H54 (cell line): Measurements from ENCODE around the gene MAPK14.

Experiments used
- DNase-seq: peaks from one replicate; pipeline ENCODE4 v3.0.0; 2011; ENCODE audit warnings: low spot score, mixed read lengths; ENCODE audit not compliant: insufficient read length
- FAIRE-seq: peaks from 3 replicates; lab custom pipeline; 2011; peaks lifted over from hg19 to GRCh38; lab: Jason Lieb, UNC
- POLR2A ChIP-seq: IDR thresholded peaks from 2 replicates; pipeline ENCODE4 v1.6.1; 2011; ENCODE audit warnings: low read depth, mild to moderate bottlenecking, low read length

Gene MAPK14

GRCh38 chr6:36111526-36111925, 83.9 kb downstream of the MAPK14 start:
- FAIRE-seq, result no peak
- TF ChIP-seq POLR2A, result no peak
- no peak for DNase-seq

GRCh38 chr6:36113049-36113448, 85.4 kb downstream of the MAPK14 start:
- no peak for FAIRE-seq
- no peak for DNase-seq
- TF ChIP-seq POLR2A, result no peak

DNA sequence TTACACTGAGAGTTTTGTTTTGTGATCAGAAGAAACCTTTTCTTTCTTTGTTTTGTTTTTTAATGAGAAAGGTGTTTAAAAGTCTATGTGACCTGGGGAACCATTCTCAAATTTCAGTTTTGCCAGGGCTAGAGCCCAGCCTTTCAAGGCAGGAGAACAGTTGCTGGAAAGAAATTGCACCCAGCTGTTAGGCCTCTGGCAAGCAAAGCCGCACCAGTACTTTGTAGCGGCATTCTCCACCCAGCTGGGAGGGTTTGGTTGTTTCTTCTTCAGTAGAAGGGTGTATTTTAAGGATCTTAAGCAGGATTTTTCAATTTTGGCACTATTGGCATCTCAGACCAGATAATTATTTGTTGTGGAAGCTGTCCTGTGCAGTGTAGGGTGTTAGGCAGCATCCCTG, 86.1 kb downstream of the MAPK14 start:
- TF ChIP-seq POLR2A, result no peak
- DNase-seq (no peak), FAIRE-seq (no peak)

GRCh38 chr6:36114798-36115408, 87.3 kb downstream of the MAPK14 start:
- no peak for TF ChIP-seq POLR2A
- DNase-seq, result no peak
- FAIRE-seq, result no peak

- DNase-seq (no peak), FAIRE-seq (no peak)
- no peak for TF ChIP-seq POLR2A
Measured at GRCh38 chr6:36115412-36115811, 87.8 kb downstream of the MAPK14 start.

GRCh38 chr6:36116066-36116864, 88.7 kb downstream of the MAPK14 start:
- DNase-seq (no peak), FAIRE-seq (no peak)
- no peak for TF ChIP-seq POLR2A

DNA sequence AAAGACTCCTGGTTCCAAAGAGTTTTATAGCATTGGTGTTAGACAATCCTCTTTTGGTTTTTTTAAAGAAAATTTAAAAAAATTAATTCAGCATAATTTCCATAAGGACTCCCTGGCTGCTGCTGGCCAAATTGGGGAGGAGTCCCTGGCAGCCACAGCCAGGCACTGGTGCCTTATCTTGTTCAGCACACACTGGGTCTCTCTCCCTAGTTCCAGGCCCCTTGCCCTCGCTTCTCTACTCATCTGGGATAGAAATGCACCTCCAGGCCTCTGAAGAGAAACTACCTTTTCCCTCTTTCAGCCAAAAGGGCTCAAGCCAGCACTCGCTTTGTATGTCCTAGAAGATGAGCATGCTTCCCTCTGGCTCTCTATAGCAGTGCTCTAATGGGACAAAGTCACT, 89.3 kb downstream of the MAPK14 start:
- FAIRE-seq (no peak), DNase-seq (no peak)
- TF ChIP-seq POLR2A, result no peak

DNA sequence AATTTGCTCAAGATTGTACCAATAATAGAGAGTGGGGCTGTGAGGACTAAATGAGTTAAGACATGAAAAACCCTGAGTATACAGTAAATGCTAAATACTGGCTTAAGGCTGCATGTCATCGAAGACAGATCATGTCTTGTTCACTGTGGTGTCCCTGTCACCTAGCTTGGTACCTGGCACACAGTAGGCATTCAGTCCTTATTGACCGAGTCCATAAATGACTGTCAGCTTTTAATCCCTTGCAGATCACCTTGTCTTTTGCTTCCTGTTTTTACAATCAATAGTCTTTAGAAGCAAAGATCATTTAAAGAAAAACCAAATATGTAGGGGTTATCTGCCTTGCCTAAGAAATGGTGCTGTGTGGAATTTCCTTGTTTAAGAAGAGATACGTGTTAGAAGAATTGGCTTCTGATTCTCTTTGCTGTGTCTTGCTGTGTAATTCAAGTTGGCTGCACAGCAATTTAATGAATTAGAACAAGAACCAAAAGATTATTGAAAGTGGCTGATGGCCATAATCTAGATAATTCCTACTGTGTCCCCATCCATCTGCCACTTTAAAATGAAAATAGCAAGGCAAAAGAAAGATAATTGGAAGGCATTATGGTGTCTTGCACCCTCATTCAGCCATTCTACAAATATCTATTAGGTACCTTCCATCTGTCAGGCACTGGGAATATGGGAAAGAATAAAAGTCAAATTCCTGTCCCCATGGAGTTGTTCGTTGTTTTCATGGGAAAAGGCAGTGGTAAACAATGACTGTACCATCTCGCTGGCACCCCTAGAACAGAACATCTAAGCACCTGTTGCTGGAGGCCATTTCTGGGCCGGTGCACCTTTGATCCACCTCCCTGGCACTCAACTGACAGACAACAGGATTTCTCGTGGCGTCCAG, 90.3 kb downstream of the MAPK14 start:
- DNase-seq (no peak), FAIRE-seq (no peak)
- no peak for TF ChIP-seq POLR2A

DNA sequence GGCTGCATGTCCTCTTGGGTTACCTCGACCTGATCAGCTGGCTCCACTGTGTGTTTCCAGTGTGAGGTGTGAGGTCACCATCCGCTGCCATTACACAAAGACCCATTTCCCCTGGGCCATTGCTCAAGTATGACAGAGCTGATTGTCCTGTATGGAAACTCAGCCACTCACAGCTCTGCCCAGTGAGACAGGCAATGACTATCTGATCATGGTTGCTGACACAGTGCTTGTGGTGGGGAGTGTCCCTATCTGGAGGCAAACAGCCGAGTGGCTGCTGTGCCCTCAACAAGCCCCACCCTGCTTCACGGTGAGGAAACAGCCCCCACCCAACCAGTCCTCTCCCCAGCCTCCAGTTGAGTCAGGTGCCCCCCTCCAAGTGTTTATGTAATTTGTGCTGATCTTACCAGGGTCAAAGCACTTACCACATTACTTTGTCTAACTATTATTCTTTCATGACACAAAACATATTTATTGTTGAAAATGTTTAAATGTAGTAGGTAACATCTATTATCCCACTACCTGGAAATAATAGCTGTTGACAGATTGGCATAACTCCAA, 91.0 kb downstream of the MAPK14 start:
- TF ChIP-seq POLR2A, result no peak
- FAIRE-seq (no peak), DNase-seq (no peak)

DNA sequence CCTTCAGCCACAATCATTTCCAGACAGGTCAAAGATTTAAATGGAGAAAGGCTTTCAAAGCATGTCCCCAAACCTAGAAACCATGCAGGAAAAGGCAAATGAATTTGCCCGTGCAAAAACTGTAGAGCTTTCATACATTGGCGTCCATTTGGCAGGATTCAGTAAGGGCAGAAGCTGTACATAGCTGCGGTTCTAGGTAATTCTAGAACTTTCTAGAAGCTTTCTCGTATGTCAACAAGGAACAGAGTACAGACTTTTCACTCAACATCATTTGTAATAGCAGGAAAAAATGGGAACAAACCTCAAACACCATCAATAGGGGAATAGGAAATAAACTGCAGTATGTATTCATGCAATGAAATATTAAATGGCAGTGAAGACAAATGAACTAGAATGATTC, 91.6 kb downstream of the MAPK14 start:
- DNase-seq (no peak), FAIRE-seq (no peak)
- no peak for TF ChIP-seq POLR2A

DNA sequence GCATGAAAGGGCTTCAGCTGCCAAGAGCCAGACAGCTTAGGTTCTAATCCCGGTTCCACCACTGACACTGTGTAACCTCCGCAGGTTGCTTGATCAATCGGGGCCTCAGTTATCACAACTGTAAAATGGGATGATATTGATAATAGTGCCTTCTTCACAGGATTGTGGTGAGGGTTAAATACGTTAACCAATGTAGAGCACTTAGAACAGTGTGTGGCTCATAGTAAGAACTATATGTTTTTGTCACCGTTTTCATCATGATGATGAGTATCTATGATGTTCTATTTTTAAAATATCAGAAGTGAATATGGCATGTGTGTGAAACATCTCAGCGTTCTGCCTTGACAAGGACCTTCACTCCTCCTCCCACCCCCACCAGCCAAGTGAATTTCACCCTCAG, 92.4 kb downstream of the MAPK14 start:
- FAIRE-seq, result no peak

DNA sequence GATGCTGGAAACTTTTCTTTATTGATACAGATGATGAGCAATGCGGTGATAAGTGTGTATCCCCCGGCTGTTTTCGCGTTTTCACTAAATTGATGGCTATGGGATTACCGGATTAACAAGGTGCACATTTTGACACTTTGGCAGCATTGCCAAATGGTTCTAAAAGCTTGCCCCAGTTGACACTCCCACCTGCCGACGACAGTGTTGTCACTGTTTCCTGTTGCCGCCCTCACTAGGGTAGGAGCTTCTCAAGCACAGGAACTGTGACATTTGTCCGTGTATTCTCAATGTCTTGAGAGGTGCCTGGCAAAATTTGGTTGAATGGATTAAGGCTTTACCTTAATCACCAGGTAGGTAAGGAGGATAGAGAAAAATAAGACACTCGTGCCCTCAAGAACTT, 92.9 kb downstream of the MAPK14 start:
- TF ChIP-seq POLR2A, result no peak
- FAIRE-seq (no peak), DNase-seq (no peak)

More for the DNA sequence above, 92.4 kb downstream of the MAPK14 start:
- TF ChIP-seq POLR2A, result no peak
- no peak for DNase-seq

- FAIRE-seq (no peak), DNase-seq (no peak)
- TF ChIP-seq POLR2A, result no peak
Measured at GRCh38 chr6:36120979-36121786, 93.6 kb downstream of the MAPK14 start.
